Memory B cell (primary cell): ENCODE results near the gene MYH10.
"Not testable (repeated sequence)": the region's sequence is repeated elsewhere in the genome, so short reads cannot be mapped to it uniquely, and the experiment has no call there.

Experiments used
- ATAC-seq: fragments of 150-1000 bp; cut with Tn5 transposase; 2 replicates; pipeline ENCODE4 v1.10.0; 2021; ENCODE audit warnings: low read depth, mild to moderate bottlenecking, moderate library complexity
- DNase-seq, 2 donors: peaks; one replicate each; pipeline ENCODE4 v3.0.0; 2022; ENCODE audit warnings: low spot score in 2 of 2
- H3K27ac Mint-ChIP-seq: one replicate; pipeline ENCODE4 v1.8.0; 2022; ENCODE audit warnings: mild to moderate bottlenecking, moderate library complexity, mixed read lengths
- H3K27me3 Mint-ChIP-seq: one replicate; pipeline ENCODE4 v1.8.0; 2022; ENCODE audit warnings: mixed read lengths
- H3K36me3 Mint-ChIP-seq: one replicate; pipeline ENCODE4 v1.8.0; 2022; ENCODE audit warnings: mild to moderate bottlenecking, mixed read lengths
- H3K4me1 Mint-ChIP-seq: one replicate; pipeline ENCODE4 v1.8.0; 2022; ENCODE audit warnings: mixed read lengths
- H3K4me3 Mint-ChIP-seq: one replicate; pipeline ENCODE4 v1.8.0; 2022; ENCODE audit warnings: mild to moderate bottlenecking, moderate library complexity, mixed read lengths
- H3K9me3 Mint-ChIP-seq: one replicate; pipeline ENCODE4 v1.8.0; 2022; ENCODE audit warnings: mixed read lengths

MYH10 gene

GRCh38 chr17:8576559-8577294, 53.8 kb downstream of the MYH10 start:
- ATAC-seq (no peak), DNase-seq (no peak)
- no peaks in the 10 kb centered on the region for H3K27me3 Mint-ChIP-seq
- H3K4me3 Mint-ChIP-seq = no peak overlapping the region
- no peak overlapping the region for H3K27ac Mint-ChIP-seq
- no peaks in the 10 kb centered on the region for H3K9me3 Mint-ChIP-seq
- no peaks in the 10 kb centered on the region for H3K4me1 Mint-ChIP-seq
- H3K36me3 Mint-ChIP-seq = no peaks in the 10 kb centered on the region

DNA sequence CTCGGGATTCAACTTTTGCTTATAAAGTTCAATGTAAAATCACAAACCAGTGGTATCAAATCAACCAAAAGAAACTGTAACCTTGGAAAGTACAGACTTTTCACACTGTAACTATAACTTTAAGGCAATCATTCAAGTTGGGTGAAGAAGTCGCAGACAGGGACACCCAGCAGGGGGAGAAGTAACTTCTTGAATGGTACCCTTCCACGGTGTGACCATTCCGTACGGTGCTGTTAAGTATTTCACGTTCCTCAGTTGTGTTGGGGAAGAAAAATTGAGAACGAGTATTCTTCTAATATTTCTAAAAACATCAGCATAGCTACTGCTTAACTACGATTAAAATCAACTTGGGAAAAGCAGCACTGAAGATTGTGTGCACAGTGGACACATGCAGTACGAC, 55.8 kb downstream of the MYH10 start:
- H3K27me3 Mint-ChIP-seq = peaks cover 2% of the 10 kb centered on the region
- DNase-seq = no peak
- no peak overlapping the region for H3K4me3 Mint-ChIP-seq
- ATAC-seq = no peak
- no peaks in the 10 kb centered on the region for H3K4me1 Mint-ChIP-seq
- H3K9me3 Mint-ChIP-seq = no peaks in the 10 kb centered on the region
- no peak overlapping the region for H3K27ac Mint-ChIP-seq
- no peaks in the 10 kb centered on the region for H3K36me3 Mint-ChIP-seq

DNA sequence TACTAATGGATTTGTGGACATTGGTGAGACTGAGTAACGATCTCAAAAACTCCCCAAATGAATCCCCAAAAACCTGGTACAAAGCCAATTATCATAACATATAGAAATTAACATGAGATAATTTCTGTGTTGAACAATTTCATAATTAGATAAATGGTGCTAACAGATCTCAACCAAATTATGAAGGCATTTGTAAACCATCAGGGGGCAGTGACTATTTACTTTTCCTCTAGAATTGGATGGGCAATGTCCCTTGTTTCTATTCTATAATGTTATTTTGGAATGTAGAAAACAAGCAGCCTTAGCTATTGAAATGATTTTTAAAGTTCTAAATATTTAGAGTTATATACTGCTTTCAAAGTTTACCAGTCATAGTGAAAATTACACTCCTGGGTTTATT, 57.8 kb downstream of the MYH10 start:
- no peak overlapping the region for H3K27ac Mint-ChIP-seq
- no peak for DNase-seq
- no peak overlapping the region for H3K4me3 Mint-ChIP-seq
- no peaks in the 10 kb centered on the region for H3K36me3 Mint-ChIP-seq
- no peaks in the 10 kb centered on the region for H3K4me1 Mint-ChIP-seq
- ATAC-seq = no peak
- peaks cover 6% of the 10 kb centered on the region for H3K27me3 Mint-ChIP-seq
- H3K9me3 Mint-ChIP-seq = no peaks in the 10 kb centered on the region

- no peak for ATAC-seq
- DNase-seq = no peak
Observed at GRCh38 chr17:8563981-8564602, 66.4 kb downstream of the MYH10 start.

GRCh38 chr17:8563024-8563776, 67.3 kb downstream of the MYH10 start:
- Mint-ChIP-seq H3K4me1 (no peaks in the 10 kb centered on the region), H3K9me3 (no peaks in the 10 kb centered on the region), H3K36me3 (no peaks in the 10 kb centered on the region), H3K4me3 (no peak overlapping the region), H3K27me3 (peaks cover 10% of the 10 kb centered on the region), H3K27ac (no peak overlapping the region)
- no peak for ATAC-seq
- no peak for DNase-seq

More at GRCh38 chr17:8563981-8564602, 66.4 kb downstream of the MYH10 start:
- H3K27ac Mint-ChIP-seq = no peak overlapping the region
- H3K4me3 Mint-ChIP-seq = no peak overlapping the region
- no peaks in the 10 kb centered on the region for H3K4me1 Mint-ChIP-seq
- no peaks in the 10 kb centered on the region for H3K36me3 Mint-ChIP-seq
- H3K9me3 Mint-ChIP-seq = no peaks in the 10 kb centered on the region
- H3K27me3 Mint-ChIP-seq = peaks cover 14% of the 10 kb centered on the region

GRCh38 chr17:8558144-8558543, 72.4 kb downstream of the MYH10 start:
- Mint-ChIP-seq H3K27me3 (peaks cover 11% of the 10 kb centered on the region), H3K9me3 (no peaks in the 10 kb centered on the region), H3K4me1 (no peaks in the 10 kb centered on the region), H3K4me3 (no peak overlapping the region), H3K36me3 (no peaks in the 10 kb centered on the region), H3K27ac (no peak overlapping the region)
- DNase-seq = no peak
- no peak for ATAC-seq

- Mint-ChIP-seq H3K27me3 (peaks cover 9% of the 10 kb centered on the region), H3K4me1 (no peaks in the 10 kb centered on the region), H3K27ac (no peak overlapping the region), H3K36me3 (no peaks in the 10 kb centered on the region), H3K4me3 (no peak overlapping the region), H3K9me3 (no peaks in the 10 kb centered on the region)
- ATAC-seq (no peak), DNase-seq (no peak)
Observed at GRCh38 chr17:8557176-8557806, 73.2 kb downstream of the MYH10 start.

GRCh38 chr17:8556074-8556473, 74.5 kb downstream of the MYH10 start:
- Mint-ChIP-seq H3K4me3 (no peak overlapping the region), H3K27me3 (peaks cover 9% of the 10 kb centered on the region), H3K27ac (no peak overlapping the region), H3K9me3 (no peaks in the 10 kb centered on the region), H3K4me1 (no peaks in the 10 kb centered on the region), H3K36me3 (no peaks in the 10 kb centered on the region)
- DNase-seq (no peak), ATAC-seq (no peak)

DNA sequence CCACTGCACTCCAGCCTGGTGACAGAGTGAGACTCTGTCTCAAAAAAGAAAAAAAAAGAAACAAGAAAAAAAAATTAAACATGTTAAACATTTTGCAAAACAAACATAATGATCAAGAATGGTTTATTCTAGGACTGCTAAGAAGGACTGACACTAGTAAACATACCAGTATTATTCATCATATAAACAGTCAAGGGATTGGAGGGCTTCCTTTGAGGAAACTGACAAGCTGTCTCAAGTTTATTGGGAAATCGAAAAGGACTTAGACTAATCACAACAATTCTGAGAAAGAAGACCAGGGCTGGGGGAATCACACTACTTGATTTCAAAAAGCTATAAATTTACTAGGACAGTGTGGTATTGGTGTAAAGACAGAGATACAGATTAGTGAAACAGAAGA, 75.5 kb downstream of the MYH10 start:
- DNase-seq = no peak
- no peaks in the 10 kb centered on the region for H3K9me3 Mint-ChIP-seq
- no peaks in the 10 kb centered on the region for H3K4me1 Mint-ChIP-seq
- no peak overlapping the region for H3K4me3 Mint-ChIP-seq
- no peak for ATAC-seq
- peaks cover 9% of the 10 kb centered on the region for H3K27me3 Mint-ChIP-seq
- no peaks in the 10 kb centered on the region for H3K36me3 Mint-ChIP-seq
- H3K27ac Mint-ChIP-seq = no peak overlapping the region

DNA sequence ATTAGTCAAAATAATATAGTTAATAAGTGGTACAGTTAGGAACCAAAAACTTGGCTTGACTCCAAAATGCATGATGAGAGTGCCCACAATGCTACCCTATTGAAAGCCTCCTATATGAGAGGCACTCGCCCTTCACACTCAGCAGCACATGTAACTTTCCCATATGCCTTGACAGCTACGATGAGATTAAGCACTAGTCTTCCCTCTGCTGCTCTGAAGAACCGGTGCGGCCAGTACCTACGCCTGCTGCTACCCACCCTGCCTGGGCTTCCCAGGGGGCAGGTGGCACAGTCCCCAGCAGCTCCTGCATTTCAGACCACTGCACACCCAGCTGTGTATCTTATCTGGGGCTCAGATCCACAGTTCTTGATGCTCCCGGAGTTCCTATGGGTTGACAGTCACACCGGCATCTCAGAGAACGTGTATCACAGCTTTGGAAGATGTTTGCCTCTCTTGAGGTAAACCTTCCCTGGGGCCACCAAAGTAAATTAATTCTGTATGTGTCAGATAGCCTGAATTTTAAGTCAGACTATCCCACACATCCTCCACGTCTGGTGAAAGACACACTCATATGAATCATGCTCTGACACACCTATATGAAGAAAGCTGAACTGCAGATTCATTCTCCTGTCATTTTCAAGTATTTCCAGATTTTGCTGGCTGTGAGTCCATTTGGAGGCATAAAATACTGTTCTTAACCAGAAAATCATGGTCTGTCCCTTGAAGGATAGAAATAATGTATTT, 77.8 kb downstream of the MYH10 start:
- H3K9me3 Mint-ChIP-seq = no peaks in the 10 kb centered on the region
- ATAC-seq (no peak), DNase-seq (no peak)
- peaks cover 9% of the 10 kb centered on the region for H3K27me3 Mint-ChIP-seq
- H3K27ac Mint-ChIP-seq = no peak overlapping the region
- no peaks in the 10 kb centered on the region for H3K36me3 Mint-ChIP-seq
- no peak overlapping the region for H3K4me3 Mint-ChIP-seq
- no peaks in the 10 kb centered on the region for H3K4me1 Mint-ChIP-seq

GRCh38 chr17:8542599-8543502, 87.7 kb downstream of the MYH10 start:
- H3K27me3 Mint-ChIP-seq = peaks cover 2% of the 10 kb centered on the region

DNA sequence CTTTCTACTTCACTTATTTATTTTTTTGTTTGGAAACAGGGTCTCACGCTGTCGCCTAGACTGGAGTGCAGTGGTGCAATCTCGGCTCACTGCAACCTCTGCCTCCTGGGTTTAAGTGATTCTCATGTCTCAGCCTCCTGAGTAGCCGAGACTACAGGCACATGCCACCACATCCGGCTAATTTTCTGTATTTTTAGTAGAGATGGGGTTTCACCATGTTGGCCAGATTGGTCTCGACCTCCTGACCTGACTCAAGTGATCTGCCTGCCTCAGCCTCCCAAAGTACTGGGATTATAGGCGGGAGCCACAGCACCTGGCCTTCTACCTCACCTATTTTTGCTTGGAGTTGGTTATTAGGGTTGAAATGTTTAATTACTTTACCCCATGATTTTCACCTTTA, 90.5 kb downstream of the MYH10 start:
- not testable (repeated sequence) for H3K27ac Mint-ChIP-seq, DNase-seq, H3K27me3 Mint-ChIP-seq, H3K36me3 Mint-ChIP-seq, ATAC-seq, H3K4me1 Mint-ChIP-seq, H3K4me3 Mint-ChIP-seq, H3K9me3 Mint-ChIP-seq

More at GRCh38 chr17:8542599-8543502, 87.7 kb downstream of the MYH10 start:
- DNase-seq (no peak), ATAC-seq (no peak)
- no peak overlapping the region for H3K4me3 Mint-ChIP-seq
- H3K36me3 Mint-ChIP-seq = no peaks in the 10 kb centered on the region
- H3K4me1 Mint-ChIP-seq = no peaks in the 10 kb centered on the region
- H3K27ac Mint-ChIP-seq = no peak overlapping the region
- no peaks in the 10 kb centered on the region for H3K9me3 Mint-ChIP-seq

- ATAC-seq = no peak
- Mint-ChIP-seq H3K9me3 (no peaks in the 10 kb centered on the region), H3K4me3 (no peak overlapping the region), H3K27ac (no peak overlapping the region), H3K4me1 (no peaks in the 10 kb centered on the region), H3K36me3 (no peaks in the 10 kb centered on the region), H3K27me3 (peaks cover 2% of the 10 kb centered on the region)
- no peak for DNase-seq
Observed at GRCh38 chr17:8537734-8538133, 92.8 kb downstream of the MYH10 start.
